Ishikawa (cell line): ENCODE measurements around the gene USP20.

Source experiments
- CEBPB ChIP-seq: IDR thresholded peaks from 2 replicates; pipeline ENCODE4 v1.6.1; 2012
- CREB1 ChIP-seq: IDR thresholded peaks from 2 replicates; pipeline ENCODE4 v1.6.1; 2012; ENCODE audit warnings: low read depth
- EGR1 ChIP-seq: IDR thresholded peaks from 2 replicates; pipeline ENCODE4 v1.6.1; 2012
- EP300 ChIP-seq: IDR thresholded peaks from 2 replicates; pipeline ENCODE4 v1.6.1; 2012; ENCODE audit warnings: borderline replicate concordance
- FOXM1 ChIP-seq: IDR thresholded peaks from 2 replicates; pipeline ENCODE4 v1.6.1; 2012; ENCODE audit warnings: low read depth, borderline replicate concordance
- NFIC ChIP-seq: IDR thresholded peaks from 2 replicates; pipeline ENCODE4 v1.6.1; 2012
- RAD21 ChIP-seq: IDR thresholded peaks from 2 replicates; pipeline ENCODE4 v1.6.1; 2012; ENCODE audit warnings: low read depth
- REST ChIP-seq: IDR thresholded peaks from 2 replicates; pipeline ENCODE4 v1.6.1; 2012; ENCODE audit warnings: low read depth, mild to moderate bottlenecking
- TAF1 ChIP-seq: IDR thresholded peaks from 2 replicates; pipeline ENCODE4 v1.6.1; 2012; ENCODE audit warnings: low read depth, mild to moderate bottlenecking
- TCF12 ChIP-seq: IDR thresholded peaks from 2 replicates; pipeline ENCODE4 v1.6.1; 2012; ENCODE audit warnings: low read depth
- TEAD4 ChIP-seq: IDR thresholded peaks from 2 replicates; pipeline ENCODE4 v1.6.1; 2012
- USF1 ChIP-seq: IDR thresholded peaks from 2 replicates; pipeline ENCODE4 v1.6.1; 2012
- YY1 ChIP-seq: IDR thresholded peaks from 2 replicates; pipeline ENCODE4 v1.6.1; 2012; ENCODE audit warnings: low read depth
- ZBTB7A ChIP-seq: IDR thresholded peaks from 2 replicates; pipeline ENCODE4 v1.6.1; 2012; ENCODE audit warnings: low read depth
- TF ChIP-seq, protein P1 (sequence below): IDR thresholded peaks from 2 replicates; pipeline ENCODE4 v1.6.1; 2012

Gene USP20

DNA sequence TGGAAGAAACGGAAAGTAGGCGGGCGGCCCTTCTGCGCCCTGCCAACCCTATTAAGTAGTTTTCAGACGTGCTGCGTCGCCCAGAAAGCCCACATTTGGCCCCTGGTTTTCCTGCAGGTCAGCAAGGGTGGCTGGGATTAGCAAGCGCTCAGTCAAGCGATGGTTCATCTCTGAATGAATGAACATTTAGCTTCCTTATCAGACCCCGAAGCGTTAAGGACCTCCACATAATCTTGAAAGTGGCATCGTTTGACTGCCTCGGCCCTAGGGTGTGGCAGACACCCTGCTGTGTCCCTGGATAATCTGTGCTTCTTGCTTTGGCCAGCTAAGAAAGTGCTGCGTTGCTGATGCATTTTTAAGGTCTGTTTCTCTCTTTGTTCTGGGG is 31.6 kb upstream of the USP20 start:
- TF ChIP-seq FOXM1 (no peak), REST (no peak), ZBTB7A (no peak), TAF1 (no peak), EP300 (no peak), TCF12 (no peak), TEAD4 (no peak), CREB1 (no peak), EGR1 (no peak), USF1 (no peak)
- TF ChIP-seq, protein P1, sequence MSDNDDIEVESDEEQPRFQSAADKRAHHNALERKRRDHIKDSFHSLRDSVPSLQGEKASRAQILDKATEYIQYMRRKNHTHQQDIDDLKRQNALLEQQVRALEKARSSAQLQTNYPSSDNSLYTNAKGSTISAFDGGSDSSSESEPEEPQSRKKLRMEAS = no peak

GRCh38 chr9:129806061-129806460 is 29.2 kb upstream of the USP20 start:
- no peak for TF ChIP-seq REST
- TF ChIP-seq RAD21 = no peak
- TF ChIP-seq YY1 = no peak
- TF ChIP-seq EGR1 = no peak
- TF ChIP-seq CEBPB = no peak

DNA sequence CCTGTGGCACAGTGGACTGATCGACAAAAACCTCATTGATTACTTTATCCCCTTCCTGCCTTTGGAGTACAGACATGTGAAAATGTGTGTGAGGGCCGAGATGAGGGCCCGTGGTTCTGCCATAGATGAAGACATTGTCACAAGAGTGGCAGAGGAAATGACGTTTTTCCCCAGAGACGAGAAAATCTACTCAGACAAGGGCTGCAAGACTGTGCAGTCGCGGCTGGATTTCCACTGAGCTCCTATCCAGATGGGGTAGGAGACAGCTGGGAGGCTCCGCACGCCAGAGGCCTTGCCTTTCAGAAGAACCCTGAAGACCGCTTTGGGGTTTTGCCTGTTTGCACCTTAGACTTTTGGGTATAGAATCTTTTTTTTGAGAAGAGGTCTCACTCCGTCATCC is 25.9 kb upstream of the USP20 start:
- TF ChIP-seq CREB1 (no peak), USF1 (no peak), CEBPB (no peak), RAD21 (no peak), TCF12 (no peak), TEAD4 (no peak)
- TF ChIP-seq, protein P1 = no peak

- no peak for TF ChIP-seq EP300
- no peak for TF ChIP-seq TAF1
- no peak for TF ChIP-seq FOXM1
- TF ChIP-seq ZBTB7A = no peak
- TF ChIP-seq NFIC = no peak
- TF ChIP-seq CEBPB = no peak
- TF ChIP-seq RAD21 = no peak
- no peak for TF ChIP-seq EGR1
- no peak for TF ChIP-seq TCF12
- TF ChIP-seq, protein P1 = no peak
- no peak for TF ChIP-seq USF1
- TF ChIP-seq REST = no peak
- no peak for TF ChIP-seq TEAD4
- TF ChIP-seq YY1 = no peak
- no peak for TF ChIP-seq CREB1
Measured at GRCh38 chr9:129810116-129810515, 25.1 kb upstream of the USP20 start.

DNA sequence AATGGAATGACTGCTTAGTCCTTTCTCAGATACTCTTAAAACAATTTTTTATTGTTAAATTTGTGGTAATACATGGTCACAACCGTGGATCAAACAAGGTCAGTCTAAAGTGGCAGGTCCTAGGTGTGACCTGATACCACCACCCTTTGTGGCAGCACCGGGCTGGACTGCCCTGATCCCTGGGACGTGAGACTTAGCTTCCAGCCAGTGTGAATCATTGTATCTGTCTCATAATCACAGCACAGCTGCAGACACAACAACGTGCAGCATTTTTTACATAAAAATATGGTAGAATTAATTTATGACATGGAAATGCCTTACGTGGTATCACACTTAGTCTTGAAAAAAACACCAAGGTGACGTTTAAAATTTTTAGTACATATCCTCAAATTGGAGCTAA is 24.5 kb upstream of the USP20 start:
- TF ChIP-seq TCF12 (no peak), USF1 (no peak), TAF1 (no peak), RAD21 (no peak), CREB1 (no peak), CEBPB (no peak)
